HEK293 (cell line): Measurements from ENCODE around the gene P4HA1.
A peak's percentile ranks its signal among the peaks of the same experiment; 100 is the strongest.

Experiments used
- CTCF ChIA-PET: fragments of 350-600 bp; formaldehyde crosslinking; extraction: SDS; loops from one replicate; lab custom pipeline; 2021; ENCODE audit warnings: antibody characterized with exemption; lab: Yijun Ruan, JAX
- POLR2A ChIA-PET: fragments of 300-600 bp; formaldehyde crosslinking; extraction: SDS; loops from one replicate; lab custom pipeline; 2020; ENCODE audit warnings: antibody characterized with exemption, inconsistent platforms; lab: Yijun Ruan, JAX
- H3K27ac ChIP-seq: fragments of 200-500 bp; sonication (Bioruptor generic); 2 replicates; pipeline ENCODE4 v1.5.1; 2014; ENCODE audit warnings: low read depth, low read length, control low read depth, inconsistent platforms; ENCODE audit errors: extremely low read depth
- H3K36me3 ChIP-seq, 2 experiments: fragments of 200-500 bp in 1 of 2; sonication (Bioruptor generic) in 1 of 2; 1 replicate in 1 of 2; 2 replicates in 1 of 2; pipeline ENCODE4 v1.5.1; 2014 to 2017; ENCODE audit warnings: inconsistent platforms in 2 of 2, low read length in 2 of 2; ENCODE audit not compliant: control insufficient read depth in 2 of 2, insufficient read depth in 1 of 2
- H3K4me1 ChIP-seq: fragments of 200-500 bp; sonication (Bioruptor generic); 2 replicates; pipeline ENCODE4 v1.5.1; 2014; ENCODE audit warnings: mild to moderate bottlenecking, low read length, inconsistent platforms; ENCODE audit not compliant: control insufficient read depth, insufficient read depth
- H3K4me3 ChIP-seq: 2 replicates; pipeline ENCODE4 v1.5.1; 2011; ENCODE audit warnings: low read depth, mild to moderate bottlenecking, control low read depth, low read length, moderate library complexity
- H3K9me3 ChIP-seq: fragments of 200-500 bp; sonication (Bioruptor generic); 2 replicates; pipeline ENCODE4 v1.5.1; 2014; ENCODE audit warnings: low read depth, low read length, inconsistent platforms; ENCODE audit not compliant: control insufficient read depth, insufficient read depth
- GLIS1 ChIP-seq: fragments of 450-650 bp; formaldehyde crosslinking; IDR thresholded peaks from 2 replicates; pipeline ENCODE4 v1.5.1; 2016; ENCODE audit warnings: missing biosample characterization, missing genetic modification characterization
- HOXC10 ChIP-seq: sonication (generic); formaldehyde crosslinking; IDR thresholded peaks from 2 replicates; pipeline ENCODE4 v1.8.1; 2023; ENCODE audit warnings: mild to moderate bottlenecking, missing genetic modification reagents
- SCRT2 ChIP-seq: fragments of 450-650 bp; formaldehyde crosslinking; IDR thresholded peaks from 2 replicates; pipeline ENCODE4 v1.5.1; 2016; ENCODE audit warnings: missing biosample characterization, missing genetic modification characterization
- SP3 ChIP-seq: fragments of 450-650 bp; formaldehyde crosslinking; IDR thresholded peaks from 2 replicates; pipeline ENCODE4 v1.5.1; 2016; ENCODE audit warnings: missing biosample characterization, missing genetic modification characterization
- ZNF114 ChIP-seq: fragments of 450-650 bp; formaldehyde crosslinking; IDR thresholded peaks from 2 replicates; pipeline ENCODE4 v1.5.0; 2017; ENCODE audit warnings: missing biosample characterization, missing genetic modification characterization
- ZNF2 ChIP-seq: fragments of 450-650 bp; formaldehyde crosslinking; IDR thresholded peaks from 2 replicates; pipeline ENCODE4 v1.5.1; 2016; ENCODE audit warnings: missing biosample characterization, missing genetic modification characterization
- ZNF302 ChIP-seq: fragments of 450-650 bp; formaldehyde crosslinking; IDR thresholded peaks from 2 replicates; pipeline ENCODE4 v1.5.1; 2016; ENCODE audit warnings: missing biosample characterization, missing genetic modification characterization, low read depth
- ZNF350 ChIP-seq: fragments of 450-650 bp; formaldehyde crosslinking; IDR thresholded peaks from 2 replicates; pipeline ENCODE4 v1.5.0; 2017; ENCODE audit warnings: missing biosample characterization, mild to moderate bottlenecking, missing genetic modification characterization
- ZNF354C ChIP-seq: fragments of 450-650 bp; formaldehyde crosslinking; IDR thresholded peaks from 2 replicates; pipeline ENCODE4 v1.5.1; 2016; ENCODE audit warnings: missing biosample characterization, missing genetic modification characterization, low read depth, borderline replicate concordance
- ZNF514 ChIP-seq: fragments of 450-650 bp; formaldehyde crosslinking; IDR thresholded peaks from 2 replicates; pipeline ENCODE4 v1.5.1; 2016; ENCODE audit warnings: missing biosample characterization, missing genetic modification characterization
- ZNF530 ChIP-seq: fragments of 450-650 bp; formaldehyde crosslinking; IDR thresholded peaks from 2 replicates; pipeline ENCODE4 v1.5.1; 2016; ENCODE audit warnings: low read depth, missing biosample characterization, missing genetic modification characterization
- TF ChIP-seq, protein P1 (sequence below): fragments of 450-650 bp; formaldehyde crosslinking; IDR thresholded peaks from 2 replicates; pipeline ENCODE4 v1.5.1; 2016; ENCODE audit warnings: missing biosample characterization, missing genetic modification characterization, borderline replicate concordance
- TF ChIP-seq, protein P2 (sequence below): fragments of 450-650 bp; formaldehyde crosslinking; conservative IDR thresholded peaks from 2 replicates; pipeline ENCODE4 v1.5.1; 2016; ENCODE audit warnings: low read depth, missing biosample characterization, missing genetic modification characterization
- TF ChIP-seq, protein P3 (sequence below): sonication (generic); formaldehyde crosslinking; IDR thresholded peaks from 2 replicates; pipeline ENCODE4 v1.8.1; 2022; ENCODE audit warnings: mild to moderate bottlenecking, moderate library complexity, missing genetic modification reagents
- TF ChIP-seq, protein P4 (sequence below): fragments of 450-650 bp; IDR thresholded peaks from 2 replicates; pipeline ENCODE4 v1.5.1; 2018; ENCODE audit warnings: missing biosample characterization, missing genetic modification characterization
- TF ChIP-seq, protein P5 (sequence below): fragments of 450-650 bp; formaldehyde crosslinking; conservative IDR thresholded peaks from 2 replicates; pipeline ENCODE4 v1.5.1; 2016; ENCODE audit warnings: low read depth, missing biosample characterization, missing genetic modification characterization
- TF ChIP-seq, protein P6 (sequence below): fragments of 450-650 bp; formaldehyde crosslinking; IDR thresholded peaks from 2 replicates; pipeline ENCODE4 v1.5.1; 2016; ENCODE audit warnings: missing biosample characterization, missing genetic modification characterization
- TF ChIP-seq, protein P7 (sequence below): fragments of 450-650 bp; formaldehyde crosslinking; IDR thresholded peaks from 2 replicates; pipeline ENCODE4 v1.5.1; 2016; ENCODE audit warnings: missing biosample characterization, missing genetic modification characterization

The P4HA1 gene

DNA sequence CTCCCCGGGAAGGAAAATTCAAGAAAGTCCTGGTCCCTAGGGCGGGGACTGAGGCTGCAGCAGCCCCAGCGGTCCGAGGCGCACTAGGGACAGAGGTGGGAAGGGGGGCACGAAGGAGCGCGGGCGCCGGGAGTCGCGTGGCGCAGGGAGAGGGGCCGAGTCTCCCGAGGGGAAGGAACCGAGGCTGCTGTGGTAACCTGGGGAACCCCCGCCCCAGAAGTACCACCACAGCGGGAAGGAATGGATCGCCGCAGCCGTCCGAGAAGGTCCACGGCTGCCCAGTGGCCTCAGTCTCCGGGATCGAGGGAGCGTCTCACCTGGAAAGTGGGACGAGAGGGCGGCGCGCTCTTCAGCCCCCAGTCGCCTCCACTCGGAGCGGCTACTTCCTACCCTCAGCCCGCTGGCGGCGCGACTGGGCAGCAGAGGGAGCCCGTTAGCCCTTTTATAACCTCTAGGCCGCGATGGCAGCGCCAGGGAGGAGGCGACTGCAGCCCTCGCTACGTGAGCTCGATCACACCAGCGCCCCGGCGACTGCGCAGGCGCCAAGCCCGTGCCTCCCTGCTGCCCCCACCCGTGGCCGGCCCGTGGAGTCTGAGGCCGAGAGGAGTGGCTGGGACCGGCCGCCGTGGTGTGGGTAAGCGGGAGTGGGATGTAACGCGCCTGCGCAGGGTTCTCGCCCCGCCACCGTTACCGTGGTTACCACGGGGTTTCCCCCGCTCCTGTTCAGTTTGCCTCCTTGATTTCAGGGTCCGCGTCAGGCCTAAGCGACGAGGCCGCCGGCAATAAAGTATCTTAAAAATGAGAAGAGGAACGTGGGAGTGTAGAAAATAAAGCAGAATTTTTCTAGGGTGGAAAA lies at the start of gene P4HA1:
Gene P4HA1 (minus strand): TSS at position 418 of the 856 bp plus-strand sequence. CDS start 21,983 bp downstream, outside the sequence.
- H3K4me3 ChIP-seq = peak within 1 kb of the TSS; percentile 82
- ChIA-PET CTCF (interaction anchor here (0.6 to 4.2 kb wide), 11 partner anchors 14 to 122 kb away, joined by 3 to 40 read pairs (median 4); partner anchors contain the start of gene NUDT13), POLR2A (interaction anchor here (0.6 to 2.9 kb wide), 28 partner anchors 10 to 875 kb away, joined by 3 to 52 read pairs (median 4); partner anchors contain the start of genes DNAJB12, DNAJC9, ECD and FAM149B1)
- peak within 1 kb of the TSS; percentile 90 for H3K27ac ChIP-seq
- no peaks in the 10 kb centered on the region for H3K9me3 ChIP-seq
- H3K4me1 ChIP-seq = no peaks in the 10 kb centered on the region; the same call in 1 of the 2 replicates
- H3K36me3 ChIP-seq = peaks cover 0 to 3% of the 10 kb centered on the region in 2 experiments; a peak in 2 of 3 replicates
- TF ChIP-seq, protein P1, sequence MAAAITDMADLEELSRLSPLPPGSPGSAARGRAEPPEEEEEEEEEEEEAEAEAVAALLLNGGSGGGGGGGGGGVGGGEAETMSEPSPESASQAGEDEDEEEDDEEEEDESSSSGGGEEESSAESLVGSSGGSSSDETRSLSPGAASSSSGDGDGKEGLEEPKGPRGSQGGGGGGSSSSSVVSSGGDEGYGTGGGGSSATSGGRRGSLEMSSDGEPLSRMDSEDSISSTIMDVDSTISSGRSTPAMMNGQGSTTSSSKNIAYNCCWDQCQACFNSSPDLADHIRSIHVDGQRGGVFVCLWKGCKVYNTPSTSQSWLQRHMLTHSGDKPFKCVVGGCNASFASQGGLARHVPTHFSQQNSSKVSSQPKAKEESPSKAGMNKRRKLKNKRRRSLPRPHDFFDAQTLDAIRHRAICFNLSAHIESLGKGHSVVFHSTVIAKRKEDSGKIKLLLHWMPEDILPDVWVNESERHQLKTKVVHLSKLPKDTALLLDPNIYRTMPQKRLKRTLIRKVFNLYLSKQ (tag by site-specific recombination) = no peak
- TF ChIP-seq, protein P2, sequence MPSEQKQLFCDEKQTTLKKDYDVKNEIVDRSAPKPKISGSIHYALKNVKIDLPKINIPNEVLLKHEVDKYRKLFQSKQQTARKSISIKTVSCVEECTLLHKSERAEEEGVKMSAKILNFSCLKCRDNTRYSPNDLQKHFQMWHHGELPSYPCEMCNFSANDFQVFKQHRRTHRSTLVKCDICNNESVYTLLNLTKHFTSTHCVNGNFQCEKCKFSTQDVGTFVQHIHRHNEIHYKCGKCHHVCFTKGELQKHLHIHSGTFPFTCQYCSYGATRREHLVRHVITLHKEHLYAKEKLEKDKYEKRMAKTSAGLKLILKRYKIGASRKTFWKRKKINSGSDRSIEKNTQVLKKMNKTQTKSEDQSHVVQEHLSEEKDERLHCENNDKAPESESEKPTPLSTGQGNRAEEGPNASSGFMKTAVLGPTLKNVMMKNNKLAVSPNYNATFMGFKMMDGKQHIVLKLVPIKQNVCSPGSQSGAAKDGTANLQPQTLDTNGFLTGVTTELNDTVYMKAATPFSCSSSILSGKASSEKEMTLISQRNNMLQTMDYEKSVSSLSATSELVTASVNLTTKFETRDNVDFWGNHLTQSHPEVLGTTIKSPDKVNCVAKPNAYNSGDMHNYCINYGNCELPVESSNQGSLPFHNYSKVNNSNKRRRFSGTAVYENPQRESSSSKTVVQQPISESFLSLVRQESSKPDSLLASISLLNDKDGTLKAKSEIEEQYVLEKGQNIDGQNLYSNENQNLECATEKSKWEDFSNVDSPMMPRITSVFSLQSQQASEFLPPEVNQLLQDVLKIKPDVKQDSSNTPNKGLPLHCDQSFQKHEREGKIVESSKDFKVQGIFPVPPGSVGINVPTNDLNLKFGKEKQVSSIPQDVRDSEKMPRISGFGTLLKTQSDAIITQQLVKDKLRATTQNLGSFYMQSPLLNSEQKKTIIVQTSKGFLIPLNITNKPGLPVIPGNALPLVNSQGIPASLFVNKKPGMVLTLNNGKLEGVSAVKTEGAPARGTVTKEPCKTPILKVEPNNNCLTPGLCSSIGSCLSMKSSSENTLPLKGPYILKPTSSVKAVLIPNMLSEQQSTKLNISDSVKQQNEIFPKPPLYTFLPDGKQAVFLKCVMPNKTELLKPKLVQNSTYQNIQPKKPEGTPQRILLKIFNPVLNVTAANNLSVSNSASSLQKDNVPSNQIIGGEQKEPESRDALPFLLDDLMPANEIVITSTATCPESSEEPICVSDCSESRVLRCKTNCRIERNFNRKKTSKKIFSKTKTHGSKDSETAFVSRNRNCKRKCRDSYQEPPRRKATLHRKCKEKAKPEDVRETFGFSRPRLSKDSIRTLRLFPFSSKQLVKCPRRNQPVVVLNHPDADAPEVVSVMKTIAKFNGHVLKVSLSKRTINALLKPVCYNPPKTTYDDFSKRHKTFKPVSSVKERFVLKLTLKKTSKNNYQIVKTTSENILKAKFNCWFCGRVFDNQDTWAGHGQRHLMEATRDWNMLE (tag by site-specific recombination) = 0 out of 2 replicates have a peak, but pooled peaks have one; percentile 15
- TF ChIP-seq ZNF114 (tag by site-specific recombination) (no peak), SP3 (tag by site-specific recombination) (peak; percentile 54; the same call in 1 of the 2 replicates), HOXC10 (CRISPR knock-in tag) (0 out of 2 replicates have a peak, but pooled peaks have one; percentile 31), ZNF350 (tag by site-specific recombination) (no peak), ZNF302 (no peak), ZNF514 (tag by site-specific recombination) (no peak), SCRT2 (tag by site-specific recombination) (no peak), ZNF530 (no peak), ZNF354C (tag by site-specific recombination) (no peak), GLIS1 (tag by site-specific recombination) (peak; percentile 49; the same call in 1 of the 2 replicates), ZNF2 (peak; percentile 89)
- TF ChIP-seq, protein P3, sequence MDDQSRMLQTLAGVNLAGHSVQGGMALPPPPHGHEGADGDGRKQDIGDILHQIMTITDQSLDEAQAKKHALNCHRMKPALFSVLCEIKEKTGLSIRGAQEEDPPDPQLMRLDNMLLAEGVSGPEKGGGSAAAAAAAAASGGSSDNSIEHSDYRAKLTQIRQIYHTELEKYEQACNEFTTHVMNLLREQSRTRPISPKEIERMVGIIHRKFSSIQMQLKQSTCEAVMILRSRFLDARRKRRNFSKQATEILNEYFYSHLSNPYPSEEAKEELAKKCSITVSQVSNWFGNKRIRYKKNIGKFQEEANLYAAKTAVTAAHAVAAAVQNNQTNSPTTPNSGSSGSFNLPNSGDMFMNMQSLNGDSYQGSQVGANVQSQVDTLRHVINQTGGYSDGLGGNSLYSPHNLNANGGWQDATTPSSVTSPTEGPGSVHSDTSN (CRISPR knock-in tag) = 0 out of 2 replicates have a peak, but pooled peaks have one; percentile 32
- TF ChIP-seq, protein P4, sequence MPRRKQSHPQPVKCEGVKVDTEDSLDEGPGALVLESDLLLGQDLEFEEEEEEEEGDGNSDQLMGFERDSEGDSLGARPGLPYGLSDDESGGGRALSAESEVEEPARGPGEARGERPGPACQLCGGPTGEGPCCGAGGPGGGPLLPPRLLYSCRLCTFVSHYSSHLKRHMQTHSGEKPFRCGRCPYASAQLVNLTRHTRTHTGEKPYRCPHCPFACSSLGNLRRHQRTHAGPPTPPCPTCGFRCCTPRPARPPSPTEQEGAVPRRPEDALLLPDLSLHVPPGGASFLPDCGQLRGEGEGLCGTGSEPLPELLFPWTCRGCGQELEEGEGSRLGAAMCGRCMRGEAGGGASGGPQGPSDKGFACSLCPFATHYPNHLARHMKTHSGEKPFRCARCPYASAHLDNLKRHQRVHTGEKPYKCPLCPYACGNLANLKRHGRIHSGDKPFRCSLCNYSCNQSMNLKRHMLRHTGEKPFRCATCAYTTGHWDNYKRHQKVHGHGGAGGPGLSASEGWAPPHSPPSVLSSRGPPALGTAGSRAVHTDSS (tag by site-specific recombination) = no peak
- TF ChIP-seq, protein P5, sequence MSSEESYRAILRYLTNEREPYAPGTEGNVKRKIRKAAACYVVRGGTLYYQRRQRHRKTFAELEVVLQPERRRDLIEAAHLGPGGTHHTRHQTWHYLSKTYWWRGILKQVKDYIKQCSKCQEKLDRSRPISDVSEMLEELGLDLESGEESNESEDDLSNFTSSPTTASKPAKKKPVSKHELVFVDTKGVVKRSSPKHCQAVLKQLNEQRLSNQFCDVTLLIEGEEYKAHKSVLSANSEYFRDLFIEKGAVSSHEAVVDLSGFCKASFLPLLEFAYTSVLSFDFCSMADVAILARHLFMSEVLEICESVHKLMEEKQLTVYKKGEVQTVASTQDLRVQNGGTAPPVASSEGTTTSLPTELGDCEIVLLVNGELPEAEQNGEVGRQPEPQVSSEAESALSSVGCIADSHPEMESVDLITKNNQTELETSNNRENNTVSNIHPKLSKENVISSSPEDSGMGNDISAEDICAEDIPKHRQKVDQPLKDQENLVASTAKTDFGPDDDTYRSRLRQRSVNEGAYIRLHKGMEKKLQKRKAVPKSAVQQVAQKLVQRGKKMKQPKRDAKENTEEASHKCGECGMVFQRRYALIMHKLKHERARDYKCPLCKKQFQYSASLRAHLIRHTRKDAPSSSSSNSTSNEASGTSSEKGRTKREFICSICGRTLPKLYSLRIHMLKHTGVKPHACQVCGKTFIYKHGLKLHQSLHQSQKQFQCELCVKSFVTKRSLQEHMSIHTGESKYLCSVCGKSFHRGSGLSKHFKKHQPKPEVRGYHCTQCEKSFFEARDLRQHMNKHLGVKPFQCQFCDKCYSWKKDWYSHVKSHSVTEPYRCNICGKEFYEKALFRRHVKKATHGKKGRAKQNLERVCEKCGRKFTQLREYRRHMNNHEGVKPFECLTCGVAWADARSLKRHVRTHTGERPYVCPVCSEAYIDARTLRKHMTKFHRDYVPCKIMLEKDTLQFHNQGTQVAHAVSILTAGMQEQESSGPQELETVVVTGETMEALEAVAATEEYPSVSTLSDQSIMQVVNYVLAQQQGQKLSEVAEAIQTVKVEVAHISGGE (tag by site-specific recombination) = peak; percentile 23; the same call in 1 of the 2 replicates
- TF ChIP-seq, protein P6, sequence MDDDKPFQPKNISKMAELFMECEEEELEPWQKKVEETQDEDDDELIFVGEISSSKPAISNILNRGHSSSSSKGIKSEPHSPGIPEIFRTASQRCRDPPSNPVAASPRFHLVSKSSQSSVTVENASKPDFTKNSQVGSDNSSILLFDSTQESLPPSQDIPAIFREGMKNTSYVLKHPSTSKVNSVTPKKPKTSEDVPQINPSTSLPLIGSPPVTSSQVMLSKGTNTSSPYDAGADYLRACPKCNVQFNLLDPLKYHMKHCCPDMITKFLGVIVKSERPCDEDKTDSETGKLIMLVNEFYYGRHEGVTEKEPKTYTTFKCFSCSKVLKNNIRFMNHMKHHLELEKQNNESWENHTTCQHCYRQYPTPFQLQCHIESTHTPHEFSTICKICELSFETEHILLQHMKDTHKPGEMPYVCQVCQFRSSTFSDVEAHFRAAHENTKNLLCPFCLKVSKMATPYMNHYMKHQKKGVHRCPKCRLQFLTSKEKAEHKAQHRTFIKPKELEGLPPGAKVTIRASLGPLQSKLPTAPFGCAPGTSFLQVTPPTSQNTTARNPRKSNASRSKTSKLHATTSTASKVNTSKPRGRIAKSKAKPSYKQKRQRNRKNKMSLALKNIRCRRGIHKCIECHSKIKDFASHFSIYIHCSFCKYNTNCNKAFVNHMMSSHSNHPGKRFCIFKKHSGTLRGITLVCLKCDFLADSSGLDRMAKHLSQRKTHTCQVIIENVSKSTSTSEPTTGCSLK = no peak
- TF ChIP-seq, protein P7, sequence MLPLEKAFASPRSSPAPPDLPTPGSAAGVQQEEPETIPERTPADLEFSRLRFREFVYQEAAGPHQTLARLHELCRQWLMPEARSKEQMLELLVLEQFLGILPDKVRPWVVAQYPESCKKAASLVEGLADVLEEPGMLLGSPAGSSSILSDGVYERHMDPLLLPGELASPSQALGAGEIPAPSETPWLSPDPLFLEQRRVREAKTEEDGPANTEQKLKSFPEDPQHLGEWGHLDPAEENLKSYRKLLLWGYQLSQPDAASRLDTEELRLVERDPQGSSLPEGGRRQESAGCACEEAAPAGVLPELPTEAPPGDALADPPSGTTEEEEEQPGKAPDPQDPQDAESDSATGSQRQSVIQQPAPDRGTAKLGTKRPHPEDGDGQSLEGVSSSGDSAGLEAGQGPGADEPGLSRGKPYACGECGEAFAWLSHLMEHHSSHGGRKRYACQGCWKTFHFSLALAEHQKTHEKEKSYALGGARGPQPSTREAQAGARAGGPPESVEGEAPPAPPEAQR = 0 out of 2 replicates have a peak, but pooled peaks have one; percentile 12
